Measurements from ENCODE around the gene YAP1. TPM values are rescaled to one million over a fixed set of nuclear protein-coding genes. Genes with fewer than 3 reads are reported as not detected.

The YAP1 gene
- total RNA-seq, 1 donor from 2014 or later, result 204 TPM

DNA sequence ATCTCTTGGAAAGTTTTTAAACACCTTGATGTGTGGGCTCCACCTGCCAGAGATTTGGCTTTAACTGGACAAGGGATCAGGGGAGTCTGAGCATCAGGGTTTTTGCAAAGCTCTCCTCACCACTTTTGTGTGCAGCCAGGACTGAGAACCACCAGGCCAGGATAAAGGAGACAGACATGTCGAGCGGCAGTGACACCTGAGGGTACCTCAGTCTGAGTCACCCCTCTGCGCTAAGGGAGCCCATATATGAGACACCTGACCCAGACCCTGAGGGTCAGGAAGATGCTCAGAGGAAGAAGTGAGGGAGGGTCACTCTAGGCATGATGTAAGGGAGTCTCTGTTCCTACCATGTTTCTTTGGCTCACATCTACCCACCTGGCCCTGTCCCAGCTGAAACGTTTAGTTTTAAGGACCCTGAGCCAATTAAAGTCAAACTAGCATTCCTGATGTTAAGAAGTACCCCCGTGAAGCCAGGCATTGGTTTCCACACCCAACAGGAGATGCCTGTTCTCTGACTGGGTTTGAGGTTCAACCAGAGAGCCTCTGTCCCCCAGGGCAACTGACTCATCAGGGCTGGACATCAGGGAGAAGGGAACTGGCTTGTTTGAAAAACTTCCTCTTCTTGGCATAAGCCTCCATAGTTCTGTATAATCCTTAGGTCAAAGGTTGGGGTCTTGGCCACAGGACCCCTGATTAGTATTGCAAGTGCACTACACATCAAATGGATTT lies 134.6 kb downstream of the YAP1 start:
- Mint-ChIP-seq H3K36me3 (ENCODE audit: insufficient read depth) (no peaks in the 10 kb centered on the region), H3K4me3 (ENCODE audit: low read depth) (no peak overlapping the region), H3K4me1 (ENCODE audit: low read depth) (no peaks in the 10 kb centered on the region), H3K27ac (no peak overlapping the region), H3K9me3 (ENCODE audit: low read depth) (no peaks in the 10 kb centered on the region), H3K27me3 (no peaks in the 10 kb centered on the region)
- TF ChIP-seq, protein P1, sequence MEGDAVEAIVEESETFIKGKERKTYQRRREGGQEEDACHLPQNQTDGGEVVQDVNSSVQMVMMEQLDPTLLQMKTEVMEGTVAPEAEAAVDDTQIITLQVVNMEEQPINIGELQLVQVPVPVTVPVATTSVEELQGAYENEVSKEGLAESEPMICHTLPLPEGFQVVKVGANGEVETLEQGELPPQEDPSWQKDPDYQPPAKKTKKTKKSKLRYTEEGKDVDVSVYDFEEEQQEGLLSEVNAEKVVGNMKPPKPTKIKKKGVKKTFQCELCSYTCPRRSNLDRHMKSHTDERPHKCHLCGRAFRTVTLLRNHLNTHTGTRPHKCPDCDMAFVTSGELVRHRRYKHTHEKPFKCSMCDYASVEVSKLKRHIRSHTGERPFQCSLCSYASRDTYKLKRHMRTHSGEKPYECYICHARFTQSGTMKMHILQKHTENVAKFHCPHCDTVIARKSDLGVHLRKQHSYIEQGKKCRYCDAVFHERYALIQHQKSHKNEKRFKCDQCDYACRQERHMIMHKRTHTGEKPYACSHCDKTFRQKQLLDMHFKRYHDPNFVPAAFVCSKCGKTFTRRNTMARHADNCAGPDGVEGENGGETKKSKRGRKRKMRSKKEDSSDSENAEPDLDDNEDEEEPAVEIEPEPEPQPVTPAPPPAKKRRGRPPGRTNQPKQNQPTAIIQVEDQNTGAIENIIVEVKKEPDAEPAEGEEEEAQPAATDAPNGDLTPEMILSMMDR (IDR thresholded peaks at IDR 0.05; ENCODE audit: unreplicated experiment), result no peak
- DNase-seq (ENCODE audit: low spot score, unreplicated experiment), result no peak

DNA sequence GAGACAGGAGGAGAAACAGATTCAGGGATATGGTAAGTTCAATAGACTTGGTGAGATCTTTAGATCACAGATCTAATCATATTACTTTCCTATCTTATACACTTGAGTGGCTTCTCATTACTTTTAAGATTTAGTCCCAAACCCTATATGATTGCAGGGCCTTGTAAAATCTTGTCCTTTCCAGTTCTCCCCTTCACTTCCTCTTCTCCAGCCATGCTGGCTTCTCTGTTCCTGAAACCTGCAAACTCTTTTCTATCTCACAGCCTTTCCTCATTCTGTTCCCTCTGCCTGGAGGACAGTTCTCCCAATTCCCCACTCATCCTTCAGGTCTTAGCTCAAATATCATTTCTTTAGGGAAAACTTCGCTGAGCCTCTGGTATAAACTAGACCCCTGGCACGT lies 141.2 kb downstream of the YAP1 start:
- TF ChIP-seq, protein P1 (IDR thresholded peaks at IDR 0.05; ENCODE audit: unreplicated experiment), result no peak
- no peak for DNase-seq (ENCODE audit: low spot score, unreplicated experiment)
- Mint-ChIP-seq H3K4me1 (ENCODE audit: low read depth) (peaks cover 19% of the 10 kb centered on the region), H3K27me3 (no peaks in the 10 kb centered on the region), H3K36me3 (ENCODE audit: insufficient read depth) (no peaks in the 10 kb centered on the region), H3K4me3 (ENCODE audit: low read depth) (no peak overlapping the region), H3K27ac (no peak overlapping the region), H3K9me3 (ENCODE audit: low read depth) (no peaks in the 10 kb centered on the region)

DNA sequence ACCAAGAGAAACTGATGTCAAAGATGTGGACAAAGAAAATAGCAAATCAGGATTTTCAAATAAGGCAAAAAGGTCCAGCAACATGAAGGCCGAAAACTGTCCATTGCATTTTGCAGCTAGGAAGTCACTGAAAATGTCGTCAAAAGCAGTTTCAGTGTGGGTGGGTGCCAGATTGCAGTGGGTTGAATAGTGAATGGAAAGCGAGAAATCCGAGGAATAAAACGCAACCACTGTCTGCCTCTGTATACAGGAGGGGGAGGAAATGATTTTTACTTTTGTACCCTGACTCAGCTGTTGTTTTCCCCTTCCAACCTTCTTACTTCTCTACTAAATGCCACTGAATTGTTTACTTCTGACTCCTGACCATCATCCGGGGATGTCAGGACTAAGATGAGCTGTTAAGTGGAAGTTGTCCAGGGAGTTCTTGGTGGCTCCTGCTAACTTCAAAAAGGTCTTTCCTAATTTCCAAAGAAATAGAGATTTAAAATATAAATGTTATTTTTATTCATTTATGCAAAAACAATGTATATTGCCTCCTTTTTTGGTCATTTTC lies 142.2 kb downstream of the YAP1 start:
- H3K4me3 Mint-ChIP-seq (ENCODE audit: low read depth), result no peak overlapping the region
- peaks cover 19% of the 10 kb centered on the region for H3K4me1 Mint-ChIP-seq (ENCODE audit: low read depth)
- no peaks in the 10 kb centered on the region for H3K36me3 Mint-ChIP-seq (ENCODE audit: insufficient read depth)
- TF ChIP-seq, protein P1 (IDR thresholded peaks at IDR 0.05; ENCODE audit: unreplicated experiment), result no peak
- no peak overlapping the region for H3K27ac Mint-ChIP-seq
- no peaks in the 10 kb centered on the region for H3K27me3 Mint-ChIP-seq
- no peaks in the 10 kb centered on the region for H3K9me3 Mint-ChIP-seq (ENCODE audit: low read depth)
- no peak for DNase-seq (ENCODE audit: low spot score, unreplicated experiment)

DNA sequence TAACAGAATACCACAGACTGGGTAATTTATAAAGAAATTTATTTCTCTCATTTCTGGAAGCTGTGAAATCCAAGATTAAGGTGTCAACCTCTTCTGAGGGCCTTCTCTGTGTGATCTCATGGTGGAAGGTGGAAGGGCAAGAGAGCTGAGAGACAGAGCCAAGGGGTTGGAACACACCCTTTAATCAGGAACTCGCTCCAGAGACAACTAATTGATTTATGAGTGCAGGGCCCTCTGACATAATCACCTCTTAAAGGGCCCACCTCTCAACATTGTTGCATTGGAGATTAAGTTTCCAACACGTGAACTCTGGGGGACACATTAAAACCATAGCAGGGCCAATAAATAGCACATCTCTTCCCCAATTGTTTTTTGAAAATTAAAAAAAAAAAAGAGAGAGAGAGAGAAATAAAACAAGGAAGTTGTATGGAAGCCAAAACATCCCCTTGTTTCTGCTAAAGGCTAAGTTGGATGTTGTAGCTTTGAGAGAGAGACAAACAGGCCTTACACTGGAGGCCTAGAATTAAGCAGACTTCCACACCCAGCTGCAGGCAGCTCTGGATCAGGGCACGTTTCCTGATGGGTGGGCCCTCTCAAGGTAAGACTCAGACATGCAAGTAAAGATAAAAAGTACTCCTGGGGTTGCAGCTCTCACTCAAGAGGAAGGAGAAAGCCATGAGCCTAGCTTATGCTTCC lies 142.9 kb downstream of the YAP1 start:
- no peak for DNase-seq (ENCODE audit: low spot score, unreplicated experiment)

DNA sequence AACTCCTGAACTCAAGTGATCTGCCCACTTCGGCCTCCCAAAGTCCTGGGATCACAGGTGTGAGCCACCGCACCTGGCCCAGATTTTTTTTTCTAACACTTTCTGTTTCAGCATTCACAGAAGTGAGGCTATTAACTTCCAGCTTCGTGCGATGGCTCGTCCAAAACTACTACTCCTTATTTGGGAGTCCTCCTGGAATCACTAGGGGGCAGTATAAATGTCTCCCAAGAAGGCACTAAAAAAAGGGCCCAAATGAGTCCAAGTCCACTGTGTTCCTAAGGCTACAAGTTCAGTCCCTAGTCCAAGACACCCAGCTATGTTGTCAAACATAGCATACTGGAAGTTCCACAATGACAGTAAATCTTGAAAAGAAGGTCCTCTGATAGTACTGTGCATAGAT lies 143.8 kb downstream of the YAP1 start:
- Mint-ChIP-seq H3K9me3 (ENCODE audit: low read depth) (no peaks in the 10 kb centered on the region), H3K4me3 (ENCODE audit: low read depth) (no peak overlapping the region), H3K4me1 (ENCODE audit: low read depth) (peaks cover 19% of the 10 kb centered on the region), H3K27ac (no peak overlapping the region), H3K36me3 (ENCODE audit: insufficient read depth) (no peaks in the 10 kb centered on the region), H3K27me3 (no peaks in the 10 kb centered on the region)
- TF ChIP-seq, protein P1 (IDR thresholded peaks at IDR 0.05; ENCODE audit: unreplicated experiment), result peak; percentile 13
- DNase-seq (ENCODE audit: low spot score, unreplicated experiment), result no peak

More for the DNA sequence above, 142.9 kb downstream of the YAP1 start:
- H3K4me1 Mint-ChIP-seq (ENCODE audit: low read depth), result peaks cover 19% of the 10 kb centered on the region
- no peaks in the 10 kb centered on the region for H3K27me3 Mint-ChIP-seq
- H3K9me3 Mint-ChIP-seq (ENCODE audit: low read depth), result no peaks in the 10 kb centered on the region
- peak overlapping the region; percentile 45 for H3K27ac Mint-ChIP-seq
- no peak overlapping the region for H3K4me3 Mint-ChIP-seq (ENCODE audit: low read depth)
- H3K36me3 Mint-ChIP-seq (ENCODE audit: insufficient read depth), result no peaks in the 10 kb centered on the region
- TF ChIP-seq, protein P1 (IDR thresholded peaks at IDR 0.05; ENCODE audit: unreplicated experiment), result no peak
